Measurements from ENCODE around the gene CLASP1. TPM values are rescaled to one million over a fixed set of nuclear protein-coding genes. Genes with fewer than 3 reads are reported as not detected.

The CLASP1 gene
- total RNA-seq, 1 donor, result 46.0 TPM

DNA sequence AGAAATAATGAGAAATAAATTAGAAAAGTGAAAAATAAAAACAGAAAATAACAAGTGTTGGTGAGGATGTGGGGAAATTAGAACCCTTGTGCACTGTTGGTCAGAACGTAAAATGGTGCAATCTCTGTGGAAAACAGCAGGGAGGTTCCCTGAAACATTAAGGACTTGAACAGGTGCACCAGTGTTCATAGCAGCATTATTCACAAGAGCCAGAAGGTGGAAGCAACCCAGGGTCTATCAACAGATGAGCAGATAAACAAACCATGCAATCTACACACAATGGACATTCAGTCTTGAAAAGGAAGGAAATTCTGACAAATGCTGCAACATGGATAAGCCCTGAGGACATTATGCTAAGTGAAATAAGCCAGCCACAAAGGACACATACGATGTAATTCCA, 306.1 kb downstream of the CLASP1 start:
- no peak overlapping the region for H3K4me2 ChIP-seq (ENCODE audit: insufficient read depth, low read length)
- H3K4me1 ChIP-seq (ENCODE audit: insufficient read depth, low read length), result no peaks in the 10 kb centered on the region
- no peaks in the 10 kb centered on the region for H3K79me2 ChIP-seq (ENCODE audit: insufficient read depth, low read length)
- H3K4me3 ChIP-seq (ENCODE audit: insufficient read depth, low read length), result no peak overlapping the region
- no peaks in the 10 kb centered on the region for H4K20me1 ChIP-seq (ENCODE audit: insufficient read depth, low read length)
- no peak overlapping the region for H3K27ac ChIP-seq (ENCODE audit: low read depth, low read length)
- H3K9me3 ChIP-seq (ENCODE audit: low read depth, low read length), result no peaks in the 10 kb centered on the region
- no peaks in the 10 kb centered on the region for H3K27me3 ChIP-seq (ENCODE audit: insufficient read depth, low read length)
- TF ChIP-seq, protein P1, sequence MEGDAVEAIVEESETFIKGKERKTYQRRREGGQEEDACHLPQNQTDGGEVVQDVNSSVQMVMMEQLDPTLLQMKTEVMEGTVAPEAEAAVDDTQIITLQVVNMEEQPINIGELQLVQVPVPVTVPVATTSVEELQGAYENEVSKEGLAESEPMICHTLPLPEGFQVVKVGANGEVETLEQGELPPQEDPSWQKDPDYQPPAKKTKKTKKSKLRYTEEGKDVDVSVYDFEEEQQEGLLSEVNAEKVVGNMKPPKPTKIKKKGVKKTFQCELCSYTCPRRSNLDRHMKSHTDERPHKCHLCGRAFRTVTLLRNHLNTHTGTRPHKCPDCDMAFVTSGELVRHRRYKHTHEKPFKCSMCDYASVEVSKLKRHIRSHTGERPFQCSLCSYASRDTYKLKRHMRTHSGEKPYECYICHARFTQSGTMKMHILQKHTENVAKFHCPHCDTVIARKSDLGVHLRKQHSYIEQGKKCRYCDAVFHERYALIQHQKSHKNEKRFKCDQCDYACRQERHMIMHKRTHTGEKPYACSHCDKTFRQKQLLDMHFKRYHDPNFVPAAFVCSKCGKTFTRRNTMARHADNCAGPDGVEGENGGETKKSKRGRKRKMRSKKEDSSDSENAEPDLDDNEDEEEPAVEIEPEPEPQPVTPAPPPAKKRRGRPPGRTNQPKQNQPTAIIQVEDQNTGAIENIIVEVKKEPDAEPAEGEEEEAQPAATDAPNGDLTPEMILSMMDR (IDR thresholded peaks at IDR 0.05; ENCODE audit: extremely low read depth, low read depth, low read length), result no peak
- H3K36me3 ChIP-seq (ENCODE audit: insufficient read depth, low read length), result peaks cover 74% of the 10 kb centered on the region
- no peak for DNase-seq (ENCODE audit: insufficient read length, low spot score, missing footprints)
- no peak overlapping the region for H2AFZ ChIP-seq (ENCODE audit: low read length)

DNA sequence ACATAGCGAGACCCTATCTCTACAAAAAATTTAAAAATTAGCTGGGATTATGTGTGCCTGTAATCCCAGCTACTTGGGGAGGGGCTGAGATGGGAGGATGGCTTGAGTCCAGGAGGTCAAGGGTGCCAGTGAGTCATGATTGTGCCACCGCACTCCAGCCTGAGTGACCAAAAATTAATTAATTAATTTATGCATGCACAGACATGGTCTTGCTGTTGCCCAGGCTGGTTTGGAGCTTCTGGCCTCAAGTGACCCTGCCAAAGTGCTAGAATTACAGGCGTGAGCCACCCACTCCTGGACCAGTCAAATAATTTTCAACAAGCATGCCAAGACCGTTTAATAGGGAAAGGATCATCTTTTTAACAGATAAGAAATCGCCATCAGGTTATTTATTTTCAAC, 306.5 kb downstream of the CLASP1 start:
- no peaks in the 10 kb centered on the region for H3K27me3 ChIP-seq (ENCODE audit: insufficient read depth, low read length)
- DNase-seq (ENCODE audit: insufficient read length, low spot score, missing footprints), result no peak
- H3K4me3 ChIP-seq (ENCODE audit: insufficient read depth, low read length), result no peak overlapping the region
- no peaks in the 10 kb centered on the region for H3K4me1 ChIP-seq (ENCODE audit: insufficient read depth, low read length)
- no peaks in the 10 kb centered on the region for H4K20me1 ChIP-seq (ENCODE audit: insufficient read depth, low read length)
- H3K27ac ChIP-seq (ENCODE audit: low read depth, low read length), result no peak overlapping the region
- H3K4me2 ChIP-seq (ENCODE audit: insufficient read depth, low read length), result no peak overlapping the region
- no peaks in the 10 kb centered on the region for H3K9me3 ChIP-seq (ENCODE audit: low read depth, low read length)
- peaks cover 70% of the 10 kb centered on the region for H3K36me3 ChIP-seq (ENCODE audit: insufficient read depth, low read length)
- H3K79me2 ChIP-seq (ENCODE audit: insufficient read depth, low read length), result no peaks in the 10 kb centered on the region
- no peak overlapping the region for H2AFZ ChIP-seq (ENCODE audit: low read length)
- TF ChIP-seq, protein P1 (IDR thresholded peaks at IDR 0.05; ENCODE audit: extremely low read depth, low read depth, low read length), result no peak

DNA sequence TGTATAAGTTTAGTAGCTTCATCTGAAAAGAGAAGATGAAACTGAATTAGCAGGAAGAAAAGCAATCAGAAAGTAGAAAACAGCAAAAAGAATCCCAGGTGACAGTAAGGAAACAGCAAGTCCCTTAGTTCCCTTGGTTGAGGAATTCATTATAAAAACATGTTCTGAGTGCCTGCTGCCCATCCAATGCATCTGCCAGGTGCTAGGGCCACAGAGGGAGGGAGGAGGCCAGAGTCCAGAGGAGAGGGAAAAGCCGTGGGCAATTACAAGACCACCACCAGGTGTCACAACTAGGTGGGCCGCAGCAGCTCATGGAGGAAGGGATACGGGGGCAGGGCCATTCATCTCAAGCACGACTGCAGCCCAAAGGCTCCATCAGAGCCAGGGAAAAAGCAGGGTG, 308.3 kb downstream of the CLASP1 start:
- Histone ChIP-seq H3K27me3 (ENCODE audit: insufficient read depth, low read length) (no peaks in the 10 kb centered on the region), H3K27ac (ENCODE audit: low read depth, low read length) (no peak overlapping the region), H3K79me2 (ENCODE audit: insufficient read depth, low read length) (no peaks in the 10 kb centered on the region), H3K9me3 (ENCODE audit: low read depth, low read length) (no peaks in the 10 kb centered on the region), H3K4me1 (ENCODE audit: insufficient read depth, low read length) (no peaks in the 10 kb centered on the region), H4K20me1 (ENCODE audit: insufficient read depth, low read length) (no peaks in the 10 kb centered on the region), H2AFZ (ENCODE audit: low read length) (no peak overlapping the region), H3K36me3 (ENCODE audit: insufficient read depth, low read length) (peaks cover 51% of the 10 kb centered on the region), H3K4me2 (ENCODE audit: insufficient read depth, low read length) (no peak overlapping the region), H3K4me3 (ENCODE audit: insufficient read depth, low read length) (no peak overlapping the region)
- no peak for DNase-seq (ENCODE audit: insufficient read length, low spot score, missing footprints)
- TF ChIP-seq, protein P1 (IDR thresholded peaks at IDR 0.05; ENCODE audit: extremely low read depth, low read depth, low read length), result no peak

DNA sequence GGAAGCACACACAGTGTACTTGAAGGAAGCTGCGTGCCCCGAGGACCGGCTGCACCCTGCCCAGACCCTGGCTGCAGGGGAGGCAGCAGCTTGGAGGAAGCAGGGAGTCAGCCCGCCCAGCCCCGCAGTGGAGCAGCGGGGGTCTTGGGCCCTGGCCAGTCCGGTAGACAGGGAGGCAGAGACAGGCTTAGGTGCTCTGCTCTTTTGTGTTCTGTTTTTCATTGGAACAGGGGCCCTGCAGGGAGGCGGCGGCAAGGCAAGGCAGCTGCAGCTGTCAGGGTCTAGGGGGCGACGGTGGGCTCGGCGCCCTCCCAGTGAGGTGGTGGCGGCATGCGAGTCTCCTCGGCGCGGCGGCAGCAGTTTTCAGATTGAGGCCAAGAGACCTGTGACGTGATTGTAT, 311.0 kb downstream of the CLASP1 start:
- Histone ChIP-seq H4K20me1 (ENCODE audit: insufficient read depth, low read length) (no peaks in the 10 kb centered on the region), H3K79me2 (ENCODE audit: insufficient read depth, low read length) (no peaks in the 10 kb centered on the region), H3K9me3 (ENCODE audit: low read depth, low read length) (no peaks in the 10 kb centered on the region), H3K4me1 (ENCODE audit: insufficient read depth, low read length) (no peaks in the 10 kb centered on the region), H3K4me3 (ENCODE audit: insufficient read depth, low read length) (no peak overlapping the region), H3K27ac (ENCODE audit: low read depth, low read length) (no peak overlapping the region), H3K27me3 (ENCODE audit: insufficient read depth, low read length) (no peaks in the 10 kb centered on the region), H3K36me3 (ENCODE audit: insufficient read depth, low read length) (peaks cover 38% of the 10 kb centered on the region), H2AFZ (ENCODE audit: low read length) (no peak overlapping the region), H3K4me2 (ENCODE audit: insufficient read depth, low read length) (no peak overlapping the region)
- TF ChIP-seq, protein P1 (IDR thresholded peaks at IDR 0.05; ENCODE audit: extremely low read depth, low read depth, low read length), result no peak
- no peak for DNase-seq (ENCODE audit: insufficient read length, low spot score, missing footprints)

All from osteoblast (primary cell).